SH-SY5Y (cell line): ENCODE results near the gene HOXD1.

Experiments
- GATA2 ChIP-seq: IDR thresholded peaks from 2 replicates; pipeline ENCODE4 v1.6.1; 2011; ENCODE audit warnings: mild to moderate bottlenecking, low read depth, low read length
- GATA3 ChIP-seq: IDR thresholded peaks from 2 replicates; pipeline ENCODE4 v1.6.1; 2011; ENCODE audit warnings: low read depth, mild to moderate bottlenecking, low read length, moderate library complexity

DNA sequence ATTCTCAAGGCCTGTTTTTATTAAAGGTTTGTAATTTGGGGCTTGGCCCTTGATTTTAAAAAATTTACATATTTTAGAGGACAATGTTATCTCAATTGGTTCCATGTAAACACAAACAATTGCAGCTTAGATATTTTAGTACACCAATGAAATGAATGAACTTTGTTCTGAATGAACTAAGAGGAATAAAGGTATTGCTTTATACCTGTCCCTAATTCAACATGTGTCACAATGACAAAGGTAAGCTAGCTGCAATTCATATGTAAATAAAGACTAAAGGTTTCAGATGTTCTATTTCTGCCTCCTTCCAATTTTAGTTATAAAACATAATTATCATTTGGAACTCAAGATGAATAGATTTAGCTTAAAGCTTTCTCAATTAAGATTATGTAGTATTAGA, 11.4 kb downstream of the HOXD1 start:
- TF ChIP-seq GATA2 (no peak), GATA3 (no peak)
